PC-9 (cell line): ENCODE measurements around the gene OPRM1. TPM values are rescaled to one million over a fixed set of nuclear protein-coding genes. Genes with fewer than 3 reads are reported as not detected.

ENCODE experiments used
- BruUV-seq: library from RNA; stranded (reverse); fragments of 400-500 nt; replicated peaks from 2 replicates; lab custom pipeline; 2021; lab: Mats Ljungman, UMichigan
- CTCF ChIA-PET: fragments of 300-600 bp; sonication (Branson Sonifier 250); formaldehyde crosslinking; loops from one replicate; lab custom pipeline; 2022; ENCODE audit warnings: antibody characterized with exemption; lab: Charles Lee
- POLR2A ChIA-PET: fragments of 300-600 bp; sonication (Branson Sonifier 250); formaldehyde crosslinking; loops from one replicate; lab custom pipeline; 2022; ENCODE audit warnings: antibody characterized with exemption; ENCODE audit not compliant: unreplicated experiment; lab: Charles Lee
- DNase-seq, 2 experiments: peaks; one replicate each; pipeline versions ENCODE4 v3.0.0 to v3.0.0-alpha.2; 2015 to 2022; ENCODE audit warnings: mixed read lengths in 1 of 2
- H2AFZ ChIP-seq: fragments of 200-600 bp; sonication (generic); 2 replicates; pipeline ENCODE4 v1.8.1; 2017; ENCODE audit warnings: antibody characterized with exemption
- H3F3A ChIP-seq: fragments of 200-600 bp; sonication (generic); 2 replicates; pipeline ENCODE4 v1.8.1; 2017; ENCODE audit warnings: antibody characterized with exemption, mild to moderate bottlenecking, low read depth; ENCODE audit not compliant: insufficient read depth
- H3K27ac ChIP-seq: fragments of 200-600 bp; sonication (generic); 2 replicates; pipeline ENCODE4 v1.6.1; 2016; ENCODE audit warnings: mixed run types
- H3K27me3 ChIP-seq: fragments of 200-600 bp; sonication (generic); 2 replicates; pipeline ENCODE4 v1.6.1; 2016; ENCODE audit warnings: low read depth, mixed run types; ENCODE audit not compliant: insufficient read depth
- H3K36me3 ChIP-seq: fragments of 200-600 bp; sonication (generic); 2 replicates; pipeline ENCODE4 v1.6.1; 2016; ENCODE audit warnings: low read depth, mixed run types
- H3K4me1 ChIP-seq: fragments of 200-600 bp; sonication (generic); replicated peaks from 2 replicates; pipeline ENCODE4 v1.6.1; 2016; ENCODE audit warnings: mixed run types; ENCODE audit not compliant: insufficient read depth
- H3K4me2 ChIP-seq: fragments of 200-600 bp; sonication (generic); 2 replicates; pipeline ENCODE4 v1.6.1; 2017; ENCODE audit warnings: mixed run types
- H3K4me3 ChIP-seq: fragments of 200-600 bp; sonication (generic); 2 replicates; pipeline ENCODE4 v1.6.1; 2016; ENCODE audit warnings: mixed run types
- H3K79me2 ChIP-seq: fragments of 200-600 bp; sonication (generic); 2 replicates; pipeline ENCODE4 v1.6.1; 2017; ENCODE audit warnings: low read depth, mixed run types
- H3K9me2 ChIP-seq: fragments of 200-600 bp; sonication (generic); 2 replicates; pipeline ENCODE4 v1.8.1; 2017; ENCODE audit warnings: mild to moderate bottlenecking; ENCODE audit not compliant: insufficient read depth
- H3K9me3 ChIP-seq: fragments of 200-600 bp; sonication (generic); 2 replicates; pipeline ENCODE4 v1.8.1; 2016; ENCODE audit warnings: low read depth; ENCODE audit not compliant: insufficient read depth
- H4K20me1 ChIP-seq: fragments of 200-600 bp; sonication (generic); 2 replicates; pipeline ENCODE4 v1.8.1; 2017; ENCODE audit not compliant: insufficient read depth
- CTCF ChIP-seq: fragments of 200-600 bp; sonication (generic); conservative IDR thresholded peaks from 2 replicates; pipeline ENCODE4 v1.6.1; 2017; ENCODE audit warnings: mixed run types, antibody characterized with exemption, mild to moderate bottlenecking, moderate library complexity
- EZH2 ChIP-seq: fragments of 200-600 bp; sonication (generic); IDR thresholded peaks from 2 replicates; pipeline ENCODE4 v1.8.0; 2017; ENCODE audit warnings: antibody characterized with exemption, low read depth
- intact Hi-C: fragments of 100-400 bp; cut with micrococcal nuclease; formaldehyde crosslinking; loops from one replicate; pipeline ENCODE4 v1.10.0; 2022; ENCODE audit not compliant: unreplicated experiment
- total RNA-seq: library from RNA; stranded (reverse); gene quantifications from 2 replicates; pipeline ENCODE4 v1.2.3, GENCODE V29; 2021

Gene OPRM1
- total RNA-seq, 1 experiment from 2014 or later, result not detected

GRCh38 chr6:154202958-154203357 lies 163.9 kb downstream of the OPRM1 start:
- H4K20me1 ChIP-seq, result no peaks in the 10 kb centered on the region
- H3K27ac ChIP-seq, result no peak overlapping the region
- ChIA-PET POLR2A (no interaction called here), CTCF (no interaction called here)
- no peaks in the 10 kb centered on the region for H3K79me2 ChIP-seq
- TF ChIP-seq CTCF, result no peak
- TF ChIP-seq EZH2, result no peak
- H3F3A ChIP-seq, result no peaks in the 10 kb centered on the region
- no peak overlapping the region for H3K4me3 ChIP-seq
- no peaks in the 10 kb centered on the region for H3K36me3 ChIP-seq
- no TSS peak for BruUV-seq
- no peaks in the 10 kb centered on the region for H3K9me3 ChIP-seq
- no peaks in the 10 kb centered on the region for H3K27me3 ChIP-seq
- no peak for DNase-seq
- intact Hi-C loops, result no loop called here
- H2AFZ ChIP-seq, result no peak overlapping the region
- H3K9me2 ChIP-seq, result no peaks in the 10 kb centered on the region
- H3K4me1 ChIP-seq, result no peaks in the 10 kb centered on the region
- H3K4me2 ChIP-seq, result no peak overlapping the region

GRCh38 chr6:154206141-154206540 lies 167.1 kb downstream of the OPRM1 start:
- TF ChIP-seq CTCF (no peak), EZH2 (no peak)
- H3K27me3 ChIP-seq, result no peaks in the 10 kb centered on the region
- no peaks in the 10 kb centered on the region for H3K4me1 ChIP-seq
- no peaks in the 10 kb centered on the region for H3K9me2 ChIP-seq
- no peaks in the 10 kb centered on the region for H4K20me1 ChIP-seq
- no peak overlapping the region for H3K4me3 ChIP-seq
- intact Hi-C loops, result no loop called here
- H3K79me2 ChIP-seq, result no peaks in the 10 kb centered on the region
- no TSS peak for BruUV-seq
- no peaks in the 10 kb centered on the region for H3K9me3 ChIP-seq
- POLR2A ChIA-PET, result no interaction called here
- H3F3A ChIP-seq, result no peaks in the 10 kb centered on the region
- no peaks in the 10 kb centered on the region for H3K36me3 ChIP-seq
- no peak overlapping the region for H2AFZ ChIP-seq
- H3K27ac ChIP-seq, result no peak overlapping the region
- CTCF ChIA-PET, result no interaction called here
- no peak for DNase-seq
- no peak overlapping the region for H3K4me2 ChIP-seq

GRCh38 chr6:154206996-154207395 lies 168.0 kb downstream of the OPRM1 start:
- Histone ChIP-seq H3K9me2 (no peaks in the 10 kb centered on the region), H4K20me1 (no peaks in the 10 kb centered on the region), H3K79me2 (no peaks in the 10 kb centered on the region), H3K4me3 (no peak overlapping the region), H3K9me3 (no peaks in the 10 kb centered on the region), H3K4me1 (no peaks in the 10 kb centered on the region), H3K27ac (no peak overlapping the region), H3K36me3 (no peaks in the 10 kb centered on the region), H2AFZ (no peak overlapping the region), H3F3A (no peaks in the 10 kb centered on the region), H3K27me3 (no peaks in the 10 kb centered on the region), H3K4me2 (no peak overlapping the region)
- ChIA-PET POLR2A (no interaction called here), CTCF (no interaction called here)
- intact Hi-C loops, result no loop called here
- TF ChIP-seq CTCF (no peak), EZH2 (no peak)
- no TSS peak for BruUV-seq
- no peak for DNase-seq
